Mesenchymal stem cell (in vitro differentiated cells and primary cell): ENCODE measurements around the gene MTHFD2L.

Source experiments
- DNase-seq: peaks from one replicate; pipeline ENCODE4 v3.0.0-alpha.2; 2013
- H2AFZ ChIP-seq: one replicate; pipeline ENCODE4 v1.6.1; 2013; ENCODE audit warnings: low read depth, mild to moderate bottlenecking, control low read depth, inconsistent platforms, low read length, moderate library complexity
- H2AK5ac ChIP-seq: 2 replicates; pipeline ENCODE4 v1.6.1; 2013; ENCODE audit warnings: low read length, moderate library complexity, mild to moderate bottlenecking, inconsistent platforms; ENCODE audit not compliant: severe bottlenecking
- H2BK120ac ChIP-seq: one replicate; pipeline ENCODE4 v1.6.1; 2013; ENCODE audit warnings: low read depth, mild to moderate bottlenecking, inconsistent platforms, low read length, moderate library complexity
- H2BK12ac ChIP-seq, 2 experiments: one replicate each; pipeline ENCODE4 v1.6.1; 2013; ENCODE audit warnings: inconsistent platforms in 2 of 2, low read length in 2 of 2, mild to moderate bottlenecking in 2 of 2, moderate library complexity in 2 of 2, control low read depth in 1 of 2
- H2BK15ac ChIP-seq: one replicate; pipeline ENCODE4 v1.6.1; 2013; ENCODE audit warnings: mild to moderate bottlenecking, low read depth, inconsistent platforms; ENCODE audit not compliant: poor library complexity, severe bottlenecking
- H2BK5ac ChIP-seq: 2 replicates; pipeline ENCODE4 v1.6.1; 2013; ENCODE audit warnings: low read depth, mild to moderate bottlenecking, low read length, control low read depth, inconsistent platforms; ENCODE audit not compliant: poor library complexity, severe bottlenecking
- H3K14ac ChIP-seq, 2 experiments: one replicate each; pipeline ENCODE4 v1.6.1; 2013; ENCODE audit warnings: inconsistent platforms in 2 of 2, low read length in 2 of 2, control low read depth in 1 of 2, mild to moderate bottlenecking in 1 of 2, moderate library complexity in 1 of 2
- H3K18ac ChIP-seq, 2 experiments: one replicate each; pipeline ENCODE4 v1.6.1; 2013; ENCODE audit warnings: inconsistent platforms in 2 of 2, low read length in 2 of 2, control low read depth in 1 of 2, low read depth in 1 of 2, mild to moderate bottlenecking in 1 of 2
- H3K23ac ChIP-seq, 2 experiments: one replicate each; pipeline ENCODE4 v1.6.1; 2013; ENCODE audit warnings: inconsistent platforms in 2 of 2, low read length in 2 of 2, mild to moderate bottlenecking in 2 of 2, moderate library complexity in 2 of 2, control low read depth in 1 of 2
- H3K27ac ChIP-seq: 2 replicates; pipeline ENCODE4 v1.5.1; 2013; ENCODE audit warnings: mild to moderate bottlenecking, moderate library complexity, low read length, control low read depth, inconsistent platforms; ENCODE audit not compliant: poor library complexity, severe bottlenecking
- H3K27me3 ChIP-seq, 2 experiments: 2 replicates each; pipeline versions ENCODE4 v1.6.1 to v1.7.0; 2013; ENCODE audit warnings: low read length in 2 of 2, mild to moderate bottlenecking in 2 of 2, moderate library complexity in 2 of 2, control low read depth in 1 of 2, inconsistent platforms in 1 of 2; ENCODE audit not compliant: control insufficient read depth in 1 of 2, insufficient read depth in 1 of 2
- H3K36me3 ChIP-seq, 2 experiments: 2 replicates each; pipeline versions ENCODE4 v1.6.1 to v1.7.0; 2013; ENCODE audit warnings: low read length in 2 of 2, control low read depth in 1 of 2, inconsistent platforms in 1 of 2, low read depth in 1 of 2, mild to moderate bottlenecking in 1 of 2; ENCODE audit not compliant: insufficient read depth in 2 of 2, control insufficient read depth in 1 of 2
- H3K4ac ChIP-seq, 2 experiments: one replicate each; pipeline ENCODE4 v1.6.1; 2013; ENCODE audit warnings: inconsistent platforms in 2 of 2, low read length in 2 of 2, mild to moderate bottlenecking in 2 of 2, moderate library complexity in 2 of 2, control low read depth in 1 of 2, low read depth in 1 of 2
- H3K4me1 ChIP-seq: 2 replicates; pipeline ENCODE4 v1.6.1; 2013; ENCODE audit warnings: low read depth, low read length, control low read depth; ENCODE audit not compliant: control insufficient read depth, insufficient read depth
- H3K4me2 ChIP-seq: 2 replicates; pipeline ENCODE4 v1.6.1; 2013; ENCODE audit warnings: low read length, mild to moderate bottlenecking, inconsistent platforms; ENCODE audit not compliant: poor library complexity, severe bottlenecking
- H3K4me3 ChIP-seq, 2 experiments: 2 replicates each; pipeline versions ENCODE4 v1.5.1 to v1.7.0; 2013; ENCODE audit warnings: low read length in 2 of 2, mild to moderate bottlenecking in 2 of 2, control low read depth in 1 of 2, low read depth in 1 of 2; ENCODE audit not compliant: insufficient read depth in 1 of 2
- H3K79me1 ChIP-seq: replicated peaks from 2 replicates; pipeline ENCODE4 v1.6.1; 2013; ENCODE audit warnings: mild to moderate bottlenecking, control low read depth, low read length, inconsistent platforms; ENCODE audit not compliant: poor library complexity, severe bottlenecking
- H3K9ac ChIP-seq: 2 replicates; pipeline ENCODE4 v1.7.0; 2013; ENCODE audit warnings: mild to moderate bottlenecking, low read length, moderate library complexity
- H3K9me3 ChIP-seq: 2 replicates; pipeline ENCODE4 v1.7.0; 2013; ENCODE audit warnings: mild to moderate bottlenecking, low read length; ENCODE audit not compliant: control insufficient read depth
- H4K8ac ChIP-seq: one replicate; pipeline ENCODE4 v1.6.1; 2013; ENCODE audit warnings: inconsistent platforms, mild to moderate bottlenecking, low read length, moderate library complexity
- H4K91ac ChIP-seq: one replicate; pipeline ENCODE4 v1.6.1; 2013; ENCODE audit warnings: mild to moderate bottlenecking, low read length, inconsistent platforms
- WGBS: methylation state at CpG from one replicate; pipeline ENCODE4 v1.1.7; 2013; ENCODE audit warnings: mixed read lengths; 5-methylcytosine and 5-hydroxymethylcytosine counted together

Gene MTHFD2L

GRCh38 chr4:74304095-74304625, 146.2 kb downstream of the MTHFD2L start:
- Histone ChIP-seq H2BK15ac (no peak overlapping the region), H4K91ac (no peak overlapping the region), H3K27me3 (no peaks in the 10 kb centered on the region), H3K27ac (no peak overlapping the region), H3K4me2 (no peak overlapping the region), H3K23ac (no peak overlapping the region), H3K4me3 (no peak overlapping the region), H2BK120ac (no peak overlapping the region), H3K36me3 (no peaks in the 10 kb centered on the region), H2BK12ac (no peak overlapping the region), H2AFZ (no peak overlapping the region), H2AK5ac (no peak overlapping the region), H2BK5ac (no peak overlapping the region), H3K4ac (no peak overlapping the region), H4K8ac (no peak overlapping the region), H3K4me1 (no peaks in the 10 kb centered on the region), H3K79me1 (no peaks in the 10 kb centered on the region), H3K14ac (no peak overlapping the region), H3K9me3 (no peaks in the 10 kb centered on the region), H3K9ac (no peak overlapping the region), H3K18ac (no peak overlapping the region)
- DNase-seq, result no peak
- 95% methylated on average over 4 of the region's 4 CpGs for WGBS

DNA sequence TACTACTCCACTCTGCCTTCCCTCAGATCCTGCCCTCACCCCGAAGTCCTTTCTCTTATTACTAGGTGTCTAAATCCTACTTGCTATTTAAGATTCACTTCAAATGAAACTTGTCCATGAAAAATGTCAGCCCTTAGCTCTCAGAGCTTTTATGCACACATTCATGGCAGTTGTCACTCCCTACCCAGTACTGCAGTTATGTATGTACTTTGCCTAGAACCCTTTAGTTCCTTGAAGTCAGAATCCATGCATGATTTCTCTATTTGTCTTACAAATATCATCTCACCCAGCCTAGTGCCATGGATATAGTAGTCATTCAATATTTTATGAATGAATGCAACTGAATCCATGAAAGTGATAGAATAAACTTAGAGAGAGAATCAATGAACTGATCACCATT, 147.1 kb downstream of the MTHFD2L start:
- Histone ChIP-seq H3K36me3 (no peaks in the 10 kb centered on the region), H2AK5ac (no peak overlapping the region), H3K18ac (no peak overlapping the region), H4K8ac (no peak overlapping the region), H3K79me1 (no peaks in the 10 kb centered on the region), H4K91ac (no peak overlapping the region), H3K4me1 (no peaks in the 10 kb centered on the region), H3K23ac (no peak overlapping the region), H2BK15ac (no peak overlapping the region), H3K27ac (no peak overlapping the region), H3K4me2 (no peak overlapping the region), H2BK120ac (no peak overlapping the region), H3K9ac (no peak overlapping the region), H3K14ac (no peak overlapping the region), H2AFZ (no peak overlapping the region), H2BK12ac (no peak overlapping the region), H3K4me3 (no peak overlapping the region), H2BK5ac (no peak overlapping the region), H3K9me3 (no peaks in the 10 kb centered on the region), H3K4ac (no peak overlapping the region), H3K27me3 (no peaks in the 10 kb centered on the region)
- no peak for DNase-seq
- 95% methylated on average over 1 of the region's 1 CpG for WGBS

- no peaks in the 10 kb centered on the region for H3K4me1 ChIP-seq
- H3K4me3 ChIP-seq, result no peak overlapping the region
- H2AFZ ChIP-seq, result no peak overlapping the region
- H3K14ac ChIP-seq, result no peak overlapping the region
- H3K36me3 ChIP-seq, result no peaks in the 10 kb centered on the region
- no CpG with 5 or more reads among the region's 1 CpG for WGBS
- DNase-seq, result no peak
- H4K91ac ChIP-seq, result no peak overlapping the region
- H2BK12ac ChIP-seq, result no peak overlapping the region
- H3K9ac ChIP-seq, result no peak overlapping the region
- H3K27me3 ChIP-seq, result no peaks in the 10 kb centered on the region
- no peaks in the 10 kb centered on the region for H3K79me1 ChIP-seq
- H3K23ac ChIP-seq, result no peak overlapping the region
- H2BK120ac ChIP-seq, result no peak overlapping the region
- no peak overlapping the region for H2AK5ac ChIP-seq
- H2BK5ac ChIP-seq, result no peak overlapping the region
- H4K8ac ChIP-seq, result no peak overlapping the region
- H3K9me3 ChIP-seq, result no peaks in the 10 kb centered on the region
- no peak overlapping the region for H3K27ac ChIP-seq
- no peak overlapping the region for H3K18ac ChIP-seq
- no peak overlapping the region for H3K4me2 ChIP-seq
- H2BK15ac ChIP-seq, result no peak overlapping the region
- H3K4ac ChIP-seq, result no peak overlapping the region
Measured at GRCh38 chr4:74307170-74307569, 149.3 kb downstream of the MTHFD2L start.

DNA sequence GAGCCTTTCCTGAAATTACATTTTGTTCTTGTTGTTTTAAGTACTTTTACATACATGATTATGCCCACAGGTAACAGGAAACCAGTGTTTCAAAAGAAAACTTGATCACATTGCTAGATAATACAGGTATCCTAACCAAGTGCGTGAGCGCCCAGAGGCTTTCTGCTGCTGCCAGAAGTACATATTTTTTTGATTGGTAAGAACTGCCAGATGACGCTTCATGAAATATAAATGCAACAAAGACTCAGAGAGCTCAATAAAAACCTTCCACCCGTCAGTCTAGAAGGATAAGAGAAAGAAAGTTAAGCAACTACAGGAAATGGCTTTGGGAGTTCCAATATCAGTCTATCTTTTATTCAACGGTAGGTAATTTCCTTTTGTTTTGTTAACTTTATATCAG, 150.3 kb downstream of the MTHFD2L start, which contains the start of gene EPGN:
EPGN (plus strand) TSS at position 256 of the 400 bp plus-strand sequence; CDS start at position 320, 64 bp downstream.
- no peak within 1 kb of the TSS for H3K14ac ChIP-seq
- H3K27ac ChIP-seq, result no peak within 1 kb of the TSS
- H3K79me1 ChIP-seq, result no peaks in the 10 kb centered on the region
- H3K9ac ChIP-seq, result peak within 1 kb of the TSS; percentile 5
- H3K36me3 ChIP-seq, result no peaks in the 10 kb centered on the region
- no peak within 1 kb of the TSS for H2BK120ac ChIP-seq
- no peak for DNase-seq
- no peak within 1 kb of the TSS for H3K23ac ChIP-seq
- H3K4ac ChIP-seq, result no peak within 1 kb of the TSS
- H3K4me3 ChIP-seq, result peak within 1 kb of the TSS in 1 of 2 experiments; percentile 14
- H3K18ac ChIP-seq, result no peak within 1 kb of the TSS
- no peak within 1 kb of the TSS for H4K8ac ChIP-seq
- H4K91ac ChIP-seq, result no peak within 1 kb of the TSS
- H3K9me3 ChIP-seq, result no peaks in the 10 kb centered on the region
- no peak within 1 kb of the TSS for H2BK12ac ChIP-seq
- H2BK5ac ChIP-seq, result no peak within 1 kb of the TSS
- H2AFZ ChIP-seq, result no peak within 1 kb of the TSS
- H3K4me2 ChIP-seq, result no peak within 1 kb of the TSS
- H2BK15ac ChIP-seq, result no peak within 1 kb of the TSS
- H2AK5ac ChIP-seq, result no peak within 1 kb of the TSS
- no peaks in the 10 kb centered on the region for H3K4me1 ChIP-seq
- no peaks in the 10 kb centered on the region for H3K27me3 ChIP-seq
- 89% methylated on average over 4 of the region's 5 CpGs for WGBS
